GM18511 (cell line): ENCODE data around the gene MYH7.

Experiments
- ATAC-seq: cut with Tn5 transposase; IDR thresholded peaks from one replicate; pipeline ENCODE4 v1.9.1; 2021; ENCODE audit warnings: mild to moderate bottlenecking, moderate library complexity; ENCODE audit not compliant: unreplicated experiment

Gene MYH7

DNA sequence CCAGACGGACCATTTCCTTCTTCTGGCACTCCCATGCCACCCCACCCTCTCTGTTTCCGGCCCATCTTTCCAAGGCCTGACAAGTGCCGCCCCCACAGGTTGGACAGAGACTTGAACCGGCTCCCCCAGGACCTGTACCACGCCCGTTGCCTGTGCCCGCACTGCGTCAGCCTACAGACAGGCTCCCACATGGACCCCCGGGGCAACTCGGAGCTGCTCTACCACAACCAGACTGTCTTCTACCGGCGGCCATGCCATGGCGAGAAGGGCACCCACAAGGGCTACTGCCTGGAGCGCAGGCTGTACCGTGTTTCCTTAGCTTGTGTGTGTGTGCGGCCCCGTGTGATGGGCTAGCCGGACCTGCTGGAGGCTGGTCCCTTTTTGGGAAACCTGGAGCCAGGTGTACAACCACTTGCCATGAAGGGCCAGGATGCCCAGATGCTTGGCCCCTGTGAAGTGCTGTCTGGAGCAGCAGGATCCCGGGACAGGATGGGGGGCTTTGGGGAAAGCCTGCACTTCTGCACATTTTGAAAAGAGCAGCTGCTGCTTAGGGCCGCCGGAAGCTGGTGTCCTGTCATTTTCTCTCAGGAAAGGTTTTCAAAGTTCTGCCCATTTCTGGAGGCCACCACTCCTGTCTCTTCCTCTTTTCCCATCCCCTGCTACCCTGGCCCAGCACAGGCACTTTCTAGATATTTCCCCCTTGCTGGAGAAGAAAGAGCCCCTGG lies 59.8 kb downstream of the MYH7 start:
- ATAC-seq, result no peak

DNA sequence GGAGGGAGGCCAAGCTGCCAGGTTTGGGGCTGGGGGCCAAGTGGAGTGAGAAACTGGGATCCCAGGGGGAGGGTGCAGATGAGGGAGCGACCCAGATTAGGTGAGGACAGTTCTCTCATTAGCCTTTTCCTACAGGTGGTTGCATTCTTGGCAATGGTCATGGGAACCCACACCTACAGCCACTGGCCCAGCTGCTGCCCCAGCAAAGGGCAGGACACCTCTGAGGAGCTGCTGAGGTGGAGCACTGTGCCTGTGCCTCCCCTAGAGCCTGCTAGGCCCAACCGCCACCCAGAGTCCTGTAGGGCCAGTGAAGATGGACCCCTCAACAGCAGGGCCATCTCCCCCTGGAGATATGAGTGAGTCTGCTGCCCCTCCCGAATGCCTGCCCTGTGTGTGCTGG lies 62.4 kb downstream of the MYH7 start:
- ATAC-seq, result no peak

DNA sequence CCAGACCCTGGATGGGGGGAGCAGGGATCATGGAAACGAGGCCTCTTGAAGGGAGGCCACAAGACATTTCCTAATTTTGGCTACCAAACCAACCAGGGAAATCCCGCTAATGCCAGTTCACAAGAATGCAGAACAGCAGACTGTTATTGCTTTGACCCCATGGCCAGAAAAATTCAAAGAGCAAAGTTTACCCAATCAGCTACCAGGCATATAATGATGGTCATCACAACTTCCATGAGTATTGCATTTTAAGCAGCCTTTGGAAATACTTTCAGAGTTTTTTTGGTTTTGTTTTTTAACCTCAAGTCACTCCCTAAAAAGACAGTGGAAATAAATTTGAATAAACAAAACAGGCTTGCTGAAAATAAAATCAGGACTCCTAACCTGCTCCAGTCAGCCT lies 63.0 kb downstream of the MYH7 start, which contains the start of gene IL25:
TSS of gene IL25 (plus strand) at position 301 of the 400 bp plus-strand sequence.
- ATAC-seq, result no peak

DNA sequence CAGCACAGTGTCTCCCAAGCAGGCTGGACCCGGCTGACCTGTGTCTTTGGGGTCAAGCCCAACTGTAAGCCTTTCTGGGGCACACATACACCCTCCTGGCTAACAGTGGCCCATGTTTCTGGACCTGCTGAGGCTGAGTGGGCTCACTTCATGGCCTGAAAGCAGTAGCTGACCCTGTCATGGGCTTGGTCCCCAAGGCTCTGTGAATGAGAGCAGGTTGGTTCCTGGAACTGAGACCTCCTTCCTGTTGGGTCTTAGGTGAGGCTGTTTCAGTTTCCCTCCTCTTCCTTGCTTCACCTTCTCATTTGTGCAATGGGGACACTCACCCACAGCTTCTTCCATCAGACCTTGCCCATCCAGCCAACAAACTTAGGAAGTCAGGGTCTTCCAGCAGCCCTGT lies 63.6 kb downstream of the MYH7 start:
- ATAC-seq, result no peak

DNA sequence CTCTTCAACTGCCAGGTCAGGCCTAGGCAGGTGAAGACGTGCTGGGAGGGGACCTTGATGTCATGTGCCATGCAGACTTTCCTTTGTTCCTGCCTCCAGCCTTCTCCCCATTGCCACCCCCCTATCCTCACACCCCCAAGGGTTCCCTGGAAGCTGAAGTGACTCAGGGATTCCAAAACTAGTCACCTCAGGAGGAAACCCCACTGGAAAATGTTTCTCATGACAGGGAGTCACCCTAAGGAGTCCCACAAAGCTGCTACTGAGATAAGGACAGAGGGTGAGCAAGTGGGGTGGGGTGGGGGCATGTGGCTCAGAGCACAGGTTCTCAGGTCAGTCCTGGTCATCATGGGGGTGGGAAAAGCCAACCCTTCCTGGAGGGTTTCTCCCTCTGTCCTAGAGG lies 65.2 kb downstream of the MYH7 start:
- no peak for ATAC-seq

DNA sequence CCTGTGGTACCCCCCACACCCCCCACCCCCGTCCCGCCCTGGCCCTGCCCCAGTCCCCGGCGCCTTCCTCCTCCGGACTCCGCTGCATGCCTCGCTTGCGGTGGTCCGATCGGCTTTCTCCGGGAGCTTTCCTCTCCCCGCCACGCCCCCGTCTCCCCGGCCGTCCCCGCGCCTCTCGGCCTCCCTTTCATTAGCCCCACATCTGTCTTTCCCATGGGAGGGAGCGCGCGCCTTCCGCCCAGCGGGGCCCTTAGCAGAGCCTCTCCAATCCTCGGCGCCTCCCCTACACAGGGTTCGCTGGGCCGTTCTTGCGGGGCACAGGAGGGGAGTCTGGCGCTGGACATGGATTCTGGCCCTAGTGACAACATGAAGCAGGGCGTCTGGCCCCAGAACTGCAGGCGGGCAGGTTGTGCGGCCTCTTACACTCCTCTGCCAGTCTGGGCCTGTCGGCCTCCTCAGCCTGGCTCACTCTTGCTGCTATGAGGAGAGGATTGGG lies 69.0 kb downstream of the MYH7 start:
- ATAC-seq, result no peak

DNA sequence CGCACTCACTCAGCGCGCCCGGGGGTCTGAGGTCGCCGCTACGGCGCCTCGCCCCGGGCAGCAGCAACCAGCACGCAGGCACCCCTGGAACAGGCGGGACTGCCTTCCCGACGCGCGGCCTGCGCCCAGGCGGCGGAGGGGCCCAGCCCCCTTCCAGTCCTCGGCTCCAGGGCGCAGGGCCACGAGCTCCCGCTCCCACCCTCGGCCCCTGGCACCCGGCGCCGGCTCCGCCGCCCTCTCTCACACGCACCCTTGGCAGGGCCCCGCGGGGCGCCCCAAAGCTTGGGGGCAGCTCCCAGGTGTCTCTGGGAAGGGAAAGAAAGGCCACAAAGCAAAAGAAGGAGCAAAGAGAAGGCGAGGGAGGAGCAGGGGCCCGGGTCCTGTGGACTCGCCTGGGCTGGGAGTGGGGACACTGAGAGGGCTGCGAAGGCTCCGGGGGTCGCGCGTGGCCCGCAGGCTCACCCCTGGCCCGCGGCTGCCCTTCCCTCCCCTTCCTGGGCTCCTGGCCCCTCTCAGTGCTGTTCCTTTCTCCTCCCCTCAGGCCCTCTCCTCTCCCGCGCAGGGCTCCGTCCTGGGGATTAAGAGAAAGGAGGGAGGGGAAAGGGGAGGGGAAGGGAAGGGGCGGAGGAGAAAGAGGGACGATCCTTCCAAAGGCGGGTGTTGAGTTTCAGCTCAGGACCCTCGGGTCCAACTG lies 69.6 kb downstream of the MYH7 start:
- no peak for ATAC-seq

DNA sequence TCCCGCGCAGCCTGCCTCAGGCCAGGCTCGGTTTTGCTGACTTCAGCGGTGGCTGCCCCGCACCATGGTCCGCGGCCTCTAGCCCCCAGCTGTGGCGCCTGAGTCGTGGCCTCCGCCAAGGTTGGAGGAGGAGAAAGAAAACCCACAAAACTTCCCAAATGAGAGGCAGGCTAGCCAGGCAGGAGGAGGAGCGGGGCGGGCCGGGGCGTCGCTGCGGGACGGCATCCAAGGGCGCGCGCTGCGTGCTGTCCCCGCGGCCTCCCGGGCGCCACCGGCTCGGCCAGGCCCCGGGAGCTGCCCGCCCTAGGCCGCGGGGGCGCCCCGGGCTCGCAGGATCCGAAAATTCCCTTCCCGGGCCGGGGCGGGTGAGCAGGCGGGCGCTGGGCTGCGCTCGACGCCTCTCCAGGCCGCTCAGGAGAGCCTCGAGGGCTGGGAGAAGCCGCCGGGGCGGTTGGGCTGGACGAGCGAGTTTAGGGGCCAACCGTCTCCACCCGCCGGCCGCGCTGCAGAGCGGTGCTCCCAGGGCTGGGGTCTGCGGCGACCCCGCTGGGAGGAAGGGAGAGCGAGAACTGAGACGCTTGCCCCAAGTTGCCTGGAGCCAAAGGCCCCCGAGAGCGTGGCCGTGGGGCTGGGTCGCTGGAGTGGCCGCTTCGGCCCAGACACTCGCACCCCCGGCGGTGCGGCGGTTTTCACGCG lies 70.3 kb downstream of the MYH7 start, which contains the start of gene EFS:
TSS of gene EFS (minus strand) at position 137 of the 696 bp plus-strand sequence. CDS start 147 bp downstream, outside the sequence.
- no peak for ATAC-seq

DNA sequence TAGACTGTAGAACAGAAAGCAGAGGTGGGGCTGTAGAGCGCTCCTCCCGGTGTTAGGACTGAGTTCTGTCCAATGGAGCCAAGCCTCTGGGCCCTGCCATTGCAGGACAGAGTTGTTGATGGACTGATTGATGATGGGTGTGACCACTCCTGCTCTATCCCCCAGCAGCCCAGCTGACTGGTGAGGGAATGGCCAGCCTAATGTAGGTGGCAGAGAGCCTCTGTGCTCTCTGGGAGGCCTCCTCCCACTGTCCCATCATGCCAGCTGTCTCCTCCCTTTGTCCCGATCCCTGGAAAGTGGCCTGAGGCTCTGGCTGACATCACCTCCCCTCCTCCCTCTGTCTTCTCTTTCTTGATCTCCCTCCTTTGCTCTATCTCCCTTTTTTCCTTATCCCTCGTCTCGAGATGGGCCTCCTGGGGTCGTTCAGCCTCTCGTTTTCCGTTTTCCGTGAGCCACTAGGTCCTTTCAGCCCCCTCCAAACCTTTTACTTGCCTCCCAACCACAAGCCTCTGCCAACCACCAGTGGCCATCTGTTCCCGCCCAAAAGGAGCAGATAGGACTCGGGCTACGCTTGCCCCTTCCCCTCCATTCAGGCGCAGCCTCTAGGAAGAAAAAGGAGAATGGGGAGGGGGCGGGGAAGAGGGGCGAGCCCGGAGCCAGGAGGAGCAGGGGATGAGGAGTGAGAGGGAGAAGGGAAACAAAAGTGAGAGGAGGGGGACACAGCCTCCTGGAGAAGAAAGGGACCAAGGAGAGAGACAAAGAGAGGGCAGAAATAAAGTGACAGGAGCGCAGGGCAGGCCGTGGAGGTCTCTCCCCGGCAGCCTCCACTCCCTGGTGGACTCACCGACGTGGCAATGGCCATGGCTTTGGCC lies 71.1 kb downstream of the MYH7 start:
- no peak for ATAC-seq
